GM12801 (cell line): ENCODE measurements around the gene CAPN14.

Experiments
- CTCF ChIP-seq: IDR thresholded peaks from one replicate; pipeline ENCODE4 v1.5.1; 2011; ENCODE audit warnings: control low read depth; ENCODE audit not compliant: insufficient read length; ENCODE audit errors: extremely low read depth

Gene CAPN14

GRCh38 chr2:31217465-31218200 is at the start of gene CAPN14:
Gene CAPN14 (minus strand): TSS chr2:31217515. CDS start chr2:31205447, 12,068 bp downstream.
- no peak for TF ChIP-seq CTCF

- TF ChIP-seq CTCF: no peak
These were observed 49.5 kb upstream of the CAPN14 start for GRCh38 chr2:31266804-31267203.

- no peak for TF ChIP-seq CTCF
These were observed 47.9 kb upstream of the CAPN14 start for GRCh38 chr2:31265234-31265633.

GRCh38 chr2:31263636-31264190 is 46.4 kb upstream of the CAPN14 start:
- no peak for TF ChIP-seq CTCF

GRCh38 chr2:31260870-31261269 is 43.6 kb upstream of the CAPN14 start:
- TF ChIP-seq CTCF: no peak

- TF ChIP-seq CTCF: no peak
These were observed 41.8 kb upstream of the CAPN14 start for GRCh38 chr2:31259075-31259474.

GRCh38 chr2:31258351-31258750 is 41.0 kb upstream of the CAPN14 start:
- TF ChIP-seq CTCF: no peak
